Stimulated activated CD4-positive, alpha-beta T cell treated with anti-CD3 and anti-CD28 coated beads, Interleukin-12 subunit alpha, Interleukin-12 subunit beta, amount 100 ng/mL, for 48 hours (primary cell): ENCODE data around the gene PLA2G7.
"Not testable (repeated sequence)": the region's sequence is repeated elsewhere in the genome, so short reads cannot be mapped to it uniquely, and the experiment has no call there.

Experiments
- DNase-seq, 3 donors: peaks; one replicate each; pipeline ENCODE4 v3.0.0-alpha.2; 2020; ENCODE audit warnings: low read depth in 2 of 3, low spot score in 1 of 3

The PLA2G7 gene

GRCh38 chr6:46748940-46749503 lies 13.8 kb upstream of the PLA2G7 start:
- no peak for DNase-seq

DNA sequence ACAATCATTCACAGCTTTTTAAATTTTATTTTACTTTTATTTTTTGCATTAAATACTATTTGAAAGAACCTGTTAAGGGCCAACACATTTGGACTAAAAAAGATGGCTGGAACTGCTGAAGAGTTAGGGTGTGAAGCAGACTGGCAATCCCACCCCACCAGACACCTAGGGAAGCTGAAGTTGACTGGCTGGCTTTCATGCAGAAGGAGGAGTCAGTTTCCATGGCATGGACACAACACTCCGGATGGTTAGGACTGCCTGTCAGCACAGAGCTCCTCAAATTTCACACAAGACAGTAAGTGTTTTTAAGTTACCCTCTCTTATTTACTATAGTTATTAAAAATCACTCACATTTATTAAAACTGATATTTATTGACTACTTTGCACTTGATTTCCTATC lies 11.5 kb upstream of the PLA2G7 start, which contains the start of gene ANKRD66:
Gene ANKRD66 (plus strand): TSS at position 238 of the 400 bp plus-strand sequence. CDS start 5,016 bp downstream, outside the sequence.
- DNase-seq, result no peak

- no peak for DNase-seq
Measured at GRCh38 chr6:46745973-46746372, 10.8 kb upstream of the PLA2G7 start.

DNA sequence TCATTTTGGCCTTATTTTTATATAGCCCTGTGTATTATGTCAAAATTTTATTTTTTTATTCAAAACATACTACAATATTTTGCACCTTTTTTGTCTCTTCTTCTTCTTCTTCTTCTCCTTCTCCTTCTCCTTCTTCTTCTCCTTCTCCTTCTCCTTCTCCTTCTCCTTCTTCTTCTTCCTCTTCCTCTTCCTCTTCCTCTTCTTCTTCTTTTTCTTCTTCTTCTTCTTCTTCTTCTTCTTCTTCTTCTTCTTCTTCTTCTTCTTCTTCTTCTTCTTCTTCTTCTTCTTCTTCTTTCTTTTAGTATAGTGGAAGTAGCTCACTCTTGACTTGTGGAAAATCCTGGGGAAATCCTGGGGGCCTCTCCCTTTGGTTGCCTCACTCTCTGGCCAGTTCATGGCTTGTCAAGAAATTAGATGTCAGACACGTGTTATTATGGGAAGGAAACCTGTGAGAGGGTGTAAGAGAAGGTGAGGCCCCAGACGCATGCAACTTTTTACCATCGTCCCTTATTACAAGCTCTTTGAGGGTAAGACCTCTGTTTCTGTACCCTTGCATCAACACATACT lies 9.1 kb upstream of the PLA2G7 start:
- not testable (repeated sequence) for DNase-seq

GRCh38 chr6:46743425-46744158 lies 8.4 kb upstream of the PLA2G7 start:
- DNase-seq, result no peak

- no peak for DNase-seq
Measured at GRCh38 chr6:46741910-46742309, 6.7 kb upstream of the PLA2G7 start.

DNA sequence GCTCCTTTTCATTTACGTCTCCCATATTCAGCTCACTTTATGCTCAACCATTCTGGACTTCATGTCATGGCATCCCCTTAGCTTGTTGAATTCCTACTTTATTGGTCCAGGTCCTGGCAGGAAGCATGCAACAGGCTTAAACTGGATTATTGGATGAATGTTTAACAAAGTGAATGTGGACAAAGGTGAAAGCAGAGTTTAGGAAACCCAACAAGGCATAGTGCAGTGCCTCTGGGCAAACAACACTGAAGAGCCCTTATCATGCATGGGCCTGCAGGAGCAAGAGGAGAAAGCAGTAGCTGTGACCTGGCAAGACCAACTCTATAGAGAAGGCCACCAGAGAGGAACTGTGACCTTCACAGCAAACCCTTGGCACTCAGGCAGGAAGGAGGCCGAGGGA lies 6.3 kb upstream of the PLA2G7 start:
- DNase-seq, result no peak

DNA sequence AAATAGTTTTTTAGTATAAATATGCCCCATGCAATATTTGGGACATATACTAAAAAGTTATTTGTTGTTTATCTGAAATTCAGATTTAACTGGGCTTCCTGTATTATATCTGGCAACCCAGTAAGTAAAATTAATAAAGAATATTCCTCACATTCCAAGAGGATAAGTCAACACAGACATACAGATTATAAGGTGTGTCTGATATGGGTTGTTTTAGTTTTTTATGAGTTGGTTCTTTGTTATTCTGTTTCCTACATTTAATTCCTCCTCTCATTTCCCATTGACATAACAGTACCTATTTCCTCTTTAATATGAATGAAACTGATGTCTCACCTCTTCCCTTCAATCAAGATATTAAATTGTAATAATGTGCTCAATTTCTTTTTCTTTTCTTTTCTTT lies 1.7 kb upstream of the PLA2G7 start:
- DNase-seq, result no peak

DNA sequence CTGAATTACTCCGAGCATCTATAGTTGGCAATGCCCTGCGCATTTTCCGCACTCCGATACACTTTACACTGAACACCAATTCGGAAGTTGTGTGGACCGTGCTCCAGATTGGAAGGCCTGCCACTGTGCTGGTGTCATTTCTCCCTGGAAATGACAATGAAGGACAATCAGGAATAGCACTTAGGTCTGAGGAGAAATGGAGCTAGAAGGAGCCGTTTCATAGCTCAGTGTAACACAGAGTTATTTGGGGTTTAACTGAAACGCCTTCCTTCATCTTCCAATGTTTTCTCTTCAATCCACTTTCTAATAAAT lies 501 bp upstream of the PLA2G7 start:
- no peak for DNase-seq

DNA sequence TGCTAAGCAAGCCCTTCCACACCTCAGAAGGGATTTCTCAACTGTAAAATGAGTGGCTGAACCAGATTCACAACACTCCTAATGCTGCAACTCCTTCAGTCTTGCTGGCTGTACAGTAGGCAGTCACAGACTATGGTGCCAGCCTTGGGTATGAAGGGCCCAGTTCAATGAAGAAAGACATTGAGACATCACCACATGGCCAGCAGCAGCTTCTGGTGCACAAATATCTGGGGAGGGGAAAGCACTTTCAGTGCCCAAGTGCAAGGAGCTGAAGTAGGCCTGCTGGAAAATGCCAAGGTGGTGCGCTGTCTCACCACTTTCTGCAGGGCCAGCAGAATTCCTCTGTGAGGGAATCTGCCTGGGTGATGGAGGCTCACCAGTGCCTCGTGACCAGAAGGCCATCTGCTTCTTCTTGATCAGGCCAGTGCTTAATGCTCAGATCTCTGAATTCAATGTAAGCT lies 1.8 kb downstream of the PLA2G7 start:
- no peak for DNase-seq

GRCh38 chr6:46730921-46731461 lies 4.2 kb downstream of the PLA2G7 start:
- no peak for DNase-seq

DNA sequence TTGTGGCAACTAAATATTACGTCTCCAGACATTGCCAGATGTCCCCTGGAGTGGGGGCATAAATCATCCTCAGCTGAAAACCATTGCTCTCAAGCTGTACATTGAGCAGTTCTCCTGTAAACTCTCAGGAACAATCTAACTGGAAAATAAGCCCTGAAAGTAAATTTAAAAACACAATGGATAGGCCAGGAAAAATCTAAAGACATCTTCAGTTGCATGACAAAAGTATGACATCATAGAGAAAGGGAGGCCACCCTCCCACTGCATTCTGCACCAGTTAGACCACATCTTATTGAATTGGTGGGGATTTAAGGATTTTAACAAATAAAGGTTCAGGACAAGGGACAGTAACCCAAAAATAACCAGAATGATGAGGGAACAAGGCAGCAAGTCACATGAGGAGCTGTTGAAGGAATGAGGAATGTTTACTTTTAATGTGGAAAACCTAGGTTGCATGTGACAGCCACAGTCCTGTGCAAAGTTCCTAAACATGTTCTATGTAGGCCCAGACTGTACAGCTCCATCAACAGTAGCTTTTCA lies 5.3 kb downstream of the PLA2G7 start:
- no peak for DNase-seq

DNA sequence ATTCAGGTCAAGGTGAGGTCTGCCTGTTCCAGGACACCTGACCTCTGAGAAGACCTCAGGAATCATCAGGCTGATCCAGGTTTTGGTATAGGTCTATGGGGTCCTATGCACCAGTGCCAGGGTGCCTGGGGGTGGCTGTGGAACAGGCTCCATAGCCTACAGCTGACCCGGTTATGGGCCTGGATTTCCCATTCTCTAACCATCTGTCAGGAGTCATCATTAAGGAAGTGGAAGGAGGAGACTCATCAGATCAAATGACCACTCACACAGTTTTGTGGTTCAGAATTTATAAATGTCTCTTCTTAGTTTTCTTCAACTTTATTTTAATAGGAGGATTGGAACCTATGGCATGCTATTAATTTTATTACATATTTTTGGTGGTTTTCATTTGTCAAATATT lies 14.8 kb downstream of the PLA2G7 start:
- DNase-seq, result no peak

DNA sequence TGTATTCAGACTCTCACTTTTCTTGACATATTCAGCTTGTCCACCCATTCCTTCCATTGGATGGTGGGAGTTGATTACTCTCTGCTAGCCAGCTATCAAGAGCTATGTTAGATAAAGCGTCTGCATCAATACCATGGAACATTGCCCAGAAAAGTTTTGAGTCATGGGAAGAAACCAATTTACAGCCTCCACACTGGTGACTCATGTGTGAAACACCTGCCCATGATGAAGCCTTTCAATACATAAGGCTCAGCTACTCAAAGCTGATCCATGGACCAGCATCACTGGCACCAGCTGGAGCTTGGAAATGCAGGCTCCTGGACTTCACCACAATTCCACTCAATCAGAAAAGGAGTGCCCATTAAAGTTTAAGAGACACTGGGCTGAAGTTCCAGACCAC lies 16.1 kb downstream of the PLA2G7 start:
- DNase-seq, result no peak

DNA sequence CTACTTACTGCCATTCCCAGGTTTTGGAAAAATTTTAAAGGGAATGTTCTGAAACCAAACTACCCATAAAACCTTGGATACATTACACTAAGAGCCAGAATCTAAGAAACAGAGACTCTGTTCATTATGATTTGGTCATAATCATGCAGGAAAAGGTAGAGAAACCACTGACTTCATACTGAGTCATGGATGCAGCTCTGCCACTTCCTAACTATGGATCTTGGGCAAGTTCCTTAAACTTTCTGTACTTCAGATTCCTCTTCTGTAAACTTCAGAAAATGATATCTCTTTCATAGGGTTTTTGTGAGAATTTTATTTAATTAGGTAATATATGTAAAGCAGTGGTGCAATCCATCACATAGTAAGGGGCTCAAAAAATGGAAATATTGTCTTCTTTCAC lies 20.0 kb downstream of the PLA2G7 start:
- DNase-seq, result no peak

DNA sequence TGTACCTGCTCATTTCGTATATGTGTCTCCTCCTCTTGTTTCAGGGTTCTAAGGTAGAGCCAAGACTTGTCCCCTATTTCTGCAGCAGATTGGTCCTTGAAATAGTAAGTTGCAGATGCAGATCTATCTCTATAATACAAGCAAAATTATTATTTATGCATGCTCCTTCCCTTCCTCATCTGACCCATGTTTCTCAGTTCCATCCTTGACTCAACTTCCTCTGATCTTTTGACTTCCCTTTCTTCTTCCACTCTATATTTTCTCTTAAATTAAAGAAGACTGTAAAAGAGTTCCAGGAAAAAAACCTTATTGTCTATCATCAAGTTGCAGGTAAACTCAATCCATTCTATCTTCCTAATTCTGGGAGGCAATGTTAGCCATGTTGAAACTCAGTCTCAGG lies 23.7 kb downstream of the PLA2G7 start:
- no peak for DNase-seq

GRCh38 chr6:46706464-46706863 lies 28.7 kb downstream of the PLA2G7 start:
- no peak for DNase-seq

DNA sequence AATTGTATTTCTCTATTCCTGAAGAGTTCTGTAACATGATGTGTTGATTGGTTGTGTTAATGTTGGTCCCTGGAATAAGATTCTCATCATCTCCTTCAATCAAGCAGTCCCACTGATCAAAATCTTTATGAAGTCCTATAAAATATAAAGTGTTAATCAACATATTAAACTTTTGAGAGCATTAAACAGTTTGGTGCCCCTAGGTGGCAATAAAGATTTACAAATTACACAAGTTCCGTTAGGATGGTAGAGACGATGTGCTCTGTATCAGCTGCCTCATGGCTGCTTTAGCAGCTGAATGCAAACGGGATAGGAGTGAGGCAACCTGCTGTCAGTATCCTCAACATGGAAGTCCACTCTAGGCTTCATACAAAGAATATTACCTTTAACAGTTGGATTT lies 30.6 kb downstream of the PLA2G7 start:
- DNase-seq, result no peak

- no peak for DNase-seq
Measured at GRCh38 chr6:46699970-46700369, 35.2 kb downstream of the PLA2G7 start.

GRCh38 chr6:46690911-46691451 lies 44.2 kb downstream of the PLA2G7 start:
- no peak for DNase-seq

DNA sequence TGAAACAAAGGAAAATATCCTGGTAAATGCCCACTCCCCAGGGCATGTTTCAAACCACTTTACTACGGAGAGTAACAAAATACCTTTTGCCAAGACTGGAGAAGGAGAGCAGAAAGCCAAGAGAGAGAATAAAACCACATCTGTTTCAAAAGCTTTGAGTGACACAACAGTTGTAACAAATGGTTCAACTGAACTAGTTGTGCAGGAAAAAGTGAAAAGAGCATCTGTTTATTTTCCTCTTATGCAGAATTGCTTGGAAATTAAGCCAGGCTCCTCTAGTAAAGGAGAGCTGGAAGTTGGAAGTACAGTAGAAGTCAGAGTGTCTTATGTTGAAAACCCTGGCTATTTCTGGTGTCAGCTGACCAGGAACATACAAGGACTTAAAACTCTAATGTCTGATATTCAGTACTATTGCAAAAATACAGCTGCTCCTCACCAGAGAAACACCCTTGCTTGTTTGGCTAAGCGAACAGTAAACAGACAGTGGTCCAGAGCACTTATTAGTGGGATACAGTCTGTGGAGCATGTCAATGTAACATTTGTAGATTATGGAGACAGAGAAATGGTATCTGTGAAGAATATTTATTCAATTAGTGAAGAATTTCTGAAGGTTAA lies 44.9 kb downstream of the PLA2G7 start:
- DNase-seq, result no peak
